ENCODE data around the gene FNDC3A. TPM values are rescaled to one million over a fixed set of nuclear protein-coding genes. Genes with fewer than 3 reads are reported as not detected.

FNDC3A gene
- polyA plus RNA-seq, 1 experiment: 82.1 TPM

DNA sequence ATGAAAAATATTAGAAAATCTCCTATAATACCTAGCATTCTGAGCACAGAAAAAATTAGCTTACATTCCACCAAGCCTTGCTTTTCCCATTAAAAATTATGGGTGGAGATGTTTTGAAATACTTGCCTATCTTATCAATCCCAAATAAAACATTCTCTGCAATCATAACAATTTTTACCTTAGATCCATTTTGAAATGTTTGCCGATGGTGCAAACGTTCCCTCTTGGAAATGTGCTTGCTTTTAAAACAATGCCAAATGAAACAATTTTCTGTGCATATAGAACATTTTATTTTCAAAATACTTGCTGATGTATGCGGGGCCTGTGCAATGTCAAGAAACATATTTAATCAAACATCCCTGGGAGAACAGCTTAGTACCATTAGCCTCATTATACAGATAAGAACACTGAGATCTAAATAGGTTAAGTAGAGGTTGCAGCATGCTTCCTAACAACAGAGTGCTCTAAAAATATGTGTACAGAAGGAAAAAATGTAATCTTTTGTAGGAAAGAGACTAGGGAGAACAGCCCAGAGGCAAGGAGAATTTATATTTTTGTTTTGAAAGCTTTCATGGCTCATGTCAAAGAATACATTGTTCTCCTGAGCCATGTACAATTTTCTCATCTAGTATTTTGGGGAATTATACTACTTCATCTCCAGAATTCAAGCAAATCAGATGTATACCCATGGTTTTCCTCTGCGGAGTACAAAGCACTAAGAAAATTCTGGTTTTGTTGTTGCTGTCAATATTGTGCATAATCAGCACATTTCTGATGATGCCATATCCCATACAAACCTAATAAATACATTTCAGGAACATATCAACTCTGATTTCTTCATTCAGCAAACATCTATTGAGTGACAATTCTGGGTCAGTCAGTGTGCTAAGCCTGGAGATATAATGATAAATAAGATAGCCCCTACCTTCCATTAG is 25.9 kb upstream of the FNDC3A start:
- TF ChIP-seq, protein P1, sequence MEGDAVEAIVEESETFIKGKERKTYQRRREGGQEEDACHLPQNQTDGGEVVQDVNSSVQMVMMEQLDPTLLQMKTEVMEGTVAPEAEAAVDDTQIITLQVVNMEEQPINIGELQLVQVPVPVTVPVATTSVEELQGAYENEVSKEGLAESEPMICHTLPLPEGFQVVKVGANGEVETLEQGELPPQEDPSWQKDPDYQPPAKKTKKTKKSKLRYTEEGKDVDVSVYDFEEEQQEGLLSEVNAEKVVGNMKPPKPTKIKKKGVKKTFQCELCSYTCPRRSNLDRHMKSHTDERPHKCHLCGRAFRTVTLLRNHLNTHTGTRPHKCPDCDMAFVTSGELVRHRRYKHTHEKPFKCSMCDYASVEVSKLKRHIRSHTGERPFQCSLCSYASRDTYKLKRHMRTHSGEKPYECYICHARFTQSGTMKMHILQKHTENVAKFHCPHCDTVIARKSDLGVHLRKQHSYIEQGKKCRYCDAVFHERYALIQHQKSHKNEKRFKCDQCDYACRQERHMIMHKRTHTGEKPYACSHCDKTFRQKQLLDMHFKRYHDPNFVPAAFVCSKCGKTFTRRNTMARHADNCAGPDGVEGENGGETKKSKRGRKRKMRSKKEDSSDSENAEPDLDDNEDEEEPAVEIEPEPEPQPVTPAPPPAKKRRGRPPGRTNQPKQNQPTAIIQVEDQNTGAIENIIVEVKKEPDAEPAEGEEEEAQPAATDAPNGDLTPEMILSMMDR (IDR thresholded peaks at IDR 0.05; ENCODE audit: low read depth, low read length): no peak
- H3K9me3 ChIP-seq (ENCODE audit: control insufficient read depth, insufficient read depth, low read length): no peaks in the 10 kb centered on the region
- CTCF ChIA-PET: no interaction called here
- no peaks in the 10 kb centered on the region for H3K27me3 ChIP-seq (ENCODE audit: control insufficient read depth, insufficient read depth, low read length)
- POLR2A ChIA-PET: no interaction called here
- DNase-seq (ENCODE audit: low read depth, low spot score): no peak
- H3K27ac ChIP-seq (ENCODE audit: low read depth, low read length): no peak overlapping the region
- H3K4me3 ChIP-seq (ENCODE audit: low read depth, low read length): no peak overlapping the region

- TF ChIP-seq, protein P1 (IDR thresholded peaks at IDR 0.05; ENCODE audit: low read depth, low read length): no peak
- no peaks in the 10 kb centered on the region for H3K27me3 ChIP-seq (ENCODE audit: control insufficient read depth, insufficient read depth, low read length)
- H3K9me3 ChIP-seq (ENCODE audit: control insufficient read depth, insufficient read depth, low read length): no peaks in the 10 kb centered on the region
- DNase-seq (ENCODE audit: low read depth, low spot score): no peak
- ChIA-PET CTCF (no interaction called here), POLR2A (no interaction called here)
- no peak overlapping the region for H3K27ac ChIP-seq (ENCODE audit: low read depth, low read length)
- no peak overlapping the region for H3K4me3 ChIP-seq (ENCODE audit: low read depth, low read length)
Observed at GRCh38 chr13:48950501-48950875, 25.2 kb upstream of the FNDC3A start.

DNA sequence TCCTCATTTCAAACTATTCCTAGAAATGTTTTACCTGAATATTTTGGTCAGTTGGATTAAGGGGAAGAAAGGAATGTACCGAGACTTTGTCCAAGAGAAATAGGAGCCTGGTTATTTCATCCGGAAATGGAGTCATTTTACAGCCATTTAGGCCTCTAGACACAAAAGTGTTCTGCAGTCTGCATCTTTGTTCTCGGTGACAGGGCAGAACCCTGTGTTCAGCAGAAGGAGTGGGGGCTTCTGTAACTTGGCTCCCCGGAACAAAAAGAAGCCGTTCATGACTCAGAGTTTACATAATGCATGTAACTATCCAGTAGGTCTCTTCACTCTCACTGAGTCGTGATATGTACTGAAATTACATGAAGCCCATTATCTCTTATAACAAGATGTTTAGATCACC is 21.6 kb upstream of the FNDC3A start:
- ChIA-PET CTCF (no interaction called here), POLR2A (no interaction called here)
- Histone ChIP-seq H3K27ac (ENCODE audit: low read depth, low read length) (no peak overlapping the region), H3K9me3 (ENCODE audit: control insufficient read depth, insufficient read depth, low read length) (no peaks in the 10 kb centered on the region), H3K4me3 (ENCODE audit: low read depth, low read length) (no peak overlapping the region), H3K27me3 (ENCODE audit: control insufficient read depth, insufficient read depth, low read length) (no peaks in the 10 kb centered on the region)
- DNase-seq (ENCODE audit: low read depth, low spot score): no peak
- TF ChIP-seq, protein P1 (IDR thresholded peaks at IDR 0.05; ENCODE audit: low read depth, low read length): no peak

DNA sequence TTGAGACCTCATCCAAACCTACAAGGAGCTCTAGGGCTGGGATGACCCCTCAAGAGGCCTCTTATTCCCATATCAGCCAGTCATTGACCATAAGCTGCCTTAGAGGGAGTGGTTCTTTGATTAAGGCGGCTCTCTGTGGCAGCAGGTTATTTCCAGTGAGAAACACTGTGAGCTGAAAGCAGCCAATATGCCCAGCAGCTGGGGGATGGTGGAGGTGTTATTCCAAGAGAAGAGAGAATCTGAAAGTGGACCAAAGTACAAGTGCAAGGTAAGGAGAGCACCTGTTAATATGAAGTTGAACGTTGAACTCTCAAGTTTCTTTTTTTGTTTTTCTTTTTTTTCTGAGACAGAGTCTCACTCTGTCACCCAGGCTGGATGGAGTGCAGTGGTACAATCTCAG is 20.2 kb upstream of the FNDC3A start:
- ChIA-PET CTCF (no interaction called here), POLR2A (no interaction called here)
- TF ChIP-seq, protein P1 (IDR thresholded peaks at IDR 0.05; ENCODE audit: low read depth, low read length): no peak
- Histone ChIP-seq H3K9me3 (ENCODE audit: control insufficient read depth, insufficient read depth, low read length) (no peaks in the 10 kb centered on the region; the same call in 1 of the 2 replicates), H3K27me3 (ENCODE audit: control insufficient read depth, insufficient read depth, low read length) (no peaks in the 10 kb centered on the region), H3K27ac (ENCODE audit: low read depth, low read length) (no peak overlapping the region), H3K4me3 (ENCODE audit: low read depth, low read length) (no peak overlapping the region)
- DNase-seq (ENCODE audit: low read depth, low spot score): no peak

GRCh38 chr13:48961379-48961778 is 14.3 kb upstream of the FNDC3A start:
- no peaks in the 10 kb centered on the region for H3K27me3 ChIP-seq (ENCODE audit: control insufficient read depth, insufficient read depth, low read length)
- CTCF ChIA-PET: no interaction called here
- no peaks in the 10 kb centered on the region; the same call in 1 of the 2 replicates for H3K9me3 ChIP-seq (ENCODE audit: control insufficient read depth, insufficient read depth, low read length)
- no peak for DNase-seq (ENCODE audit: low read depth, low spot score)
- H3K27ac ChIP-seq (ENCODE audit: low read depth, low read length): no peak overlapping the region
- POLR2A ChIA-PET: no interaction called here
- H3K4me3 ChIP-seq (ENCODE audit: low read depth, low read length): no peak overlapping the region
- TF ChIP-seq, protein P1 (IDR thresholded peaks at IDR 0.05; ENCODE audit: low read depth, low read length): no peak

Measured in AG04450 (cell line).